Stimulated activated CD4-positive, alpha-beta T cell treated with anti-CD3 and anti-CD28 coated beads, Interleukin-2, amount 100 ng/mL, for 48 hours (primary cell): ENCODE measurements around the gene DPM3.
A peak's percentile ranks its signal among the peaks of the same experiment; 100 is the strongest.

Source experiments
- DNase-seq, 2 donors: peaks; one replicate each; pipeline ENCODE4 v3.0.0-alpha.2; 2020

The DPM3 gene

GRCh38 chr1:155092131-155092530 lies 48.2 kb downstream of the DPM3 start:
- DNase-seq: no peak

GRCh38 chr1:155091071-155092051 lies 49.0 kb downstream of the DPM3 start:
- DNase-seq: peak; percentile 88 to 89
